K562 (cell line): Measurements from ENCODE around the gene BAIAP2. TPM values are rescaled to one million over a fixed set of nuclear protein-coding genes. Genes with fewer than 3 reads are reported as not detected.
A peak's percentile ranks its signal among the peaks of the same experiment; 100 is the strongest.

Source experiments
- CREBBP ChIP-seq: IDR thresholded peaks from one replicate; pipeline ENCODE4 v1.6.1; 2012; ENCODE audit warnings: low read depth, mild to moderate bottlenecking, control low read depth, inconsistent platforms, low read length
- DPF2 ChIP-seq: fragments of 450-650 bp; IDR thresholded peaks from 2 replicates; pipeline ENCODE4 v1.6.1; 2016
- FOXA3 ChIP-seq, 2 experiments: fragments of 450-650 bp in 1 of 2; sonication (generic) in 1 of 2; formaldehyde crosslinking; IDR thresholded peaks in 1 of 2; conservative IDR thresholded peaks in 1 of 2; 2 replicates each; pipeline versions ENCODE4 v1.4.0 to v1.8.0; 2020 to 2022; ENCODE audit warnings: mild to moderate bottlenecking in 2 of 2, missing genetic modification reagents in 1 of 2
- MAFG ChIP-seq: fragments of 450-650 bp; conservative IDR thresholded peaks from 2 replicates; pipeline ENCODE4 v1.6.1; 2016; ENCODE audit warnings: missing genetic modification characterization, missing compliant biosample characterization
- MEF2D ChIP-seq: conservative IDR thresholded peaks from 2 replicates; pipeline ENCODE4 v1.6.1; 2016; ENCODE audit warnings: low read depth, missing genetic modification characterization, missing compliant biosample characterization
- PBX2 ChIP-seq, 2 experiments: IDR thresholded peaks in 1 of 2; conservative IDR thresholded peaks in 1 of 2; 2 replicates each; pipeline ENCODE4 v1.6.1; 2016; ENCODE audit warnings: low read depth in 2 of 2, mild to moderate bottlenecking in 1 of 2, missing compliant biosample characterization in 1 of 2, missing genetic modification characterization in 1 of 2, moderate library complexity in 1 of 2
- RBFOX2 ChIP-seq: fragments of 200-400 bp; formaldehyde crosslinking; IDR thresholded peaks from 2 replicates; pipeline ENCODE4 v1.6.1; 2017; ENCODE audit warnings: low read depth, mild to moderate bottlenecking, low read length, moderate library complexity
- TAF9B ChIP-seq: fragments of 450-650 bp; IDR thresholded peaks from 2 replicates; pipeline ENCODE4 v1.6.1; 2018; ENCODE audit warnings: mild to moderate bottlenecking; ENCODE audit not compliant: partially characterized antibody
- ZBTB2 ChIP-seq: fragments of 450-650 bp; IDR thresholded peaks from 2 replicates; pipeline ENCODE4 v1.6.1; 2016; ENCODE audit warnings: antibody characterized with exemption
- polyA plus RNA-seq, 8 experiments: library from polyadenylated mRNA; depleted of rRNA in 4 of 8; stranded (reverse) in 5 of 8; unstranded in 3 of 8; fragments of >200 nt; fragmentation: Nextera tagmentation in 2 of 8; fragmentation: Illumina TruSeq in 1 of 8; extraction: Ambion mirVana in 2 of 8; extraction: Trizol in 1 of 8; gene quantifications; 2 replicates each; pipeline versions ENCODE4 v1.2.1 to v1.2.3, GENCODE V29; 2011 to 2014; ENCODE audit warnings: inconsistent platforms in 1 of 8, missing spikeins in 1 of 8
- total RNA-seq, 7 experiments: library from RNA; depleted of rRNA in 6 of 7; stranded (reverse); fragments of >200 nt in 6 of 7; fragmentation: Illumina TruSeq in 2 of 7; extraction: Trizol in 2 of 7; gene quantifications; 2 replicates each; pipeline versions ENCODE4 v1.2.1 to v1.2.3, GENCODE V29; 2011 to 2021; ENCODE audit warnings: low replicate concordance in 1 of 7
- TF ChIP-seq, protein P1 (sequence below): fragments of 450-650 bp; conservative IDR thresholded peaks from 2 replicates; pipeline ENCODE4 v1.6.1; 2016; ENCODE audit warnings: missing genetic modification characterization, low read depth, mild to moderate bottlenecking, control low read depth, missing compliant biosample characterization
- TF ChIP-seq, protein P2 (sequence below), 2 experiments: IDR thresholded peaks; 2 replicates each; pipeline ENCODE4 v1.6.1; 2011; ENCODE audit warnings: borderline replicate concordance in 1 of 2, control low read depth in 1 of 2, low read depth in 1 of 2, low read length in 1 of 2, mild to moderate bottlenecking in 1 of 2, mixed read lengths in 1 of 2, moderate library complexity in 1 of 2; ENCODE audit not compliant: insufficient read depth in 1 of 2, insufficient read length in 1 of 2, poor library complexity in 1 of 2, severe bottlenecking in 1 of 2; ENCODE audit errors: extremely low read depth in 1 of 2
- TF ChIP-seq, protein P3 (sequence below): sonication (generic); formaldehyde crosslinking; IDR thresholded peaks from 2 replicates; pipeline ENCODE4 v1.4.0; 2020; ENCODE audit warnings: mild to moderate bottlenecking, missing genetic modification reagents
- TF ChIP-seq, protein P4 (sequence below): fragments of 450-650 bp; IDR thresholded peaks from 2 replicates; pipeline ENCODE4 v1.6.1; 2018; ENCODE audit warnings: mild to moderate bottlenecking, low read depth; ENCODE audit not compliant: partially characterized antibody

Gene BAIAP2
- total and polyA plus RNA-seq, 9 of the 15 experiments (the other 6 are each of a cell fraction or from before 2014, with no cell fraction given), result 2.3 to 51.6 (median 18.4) TPM

DNA sequence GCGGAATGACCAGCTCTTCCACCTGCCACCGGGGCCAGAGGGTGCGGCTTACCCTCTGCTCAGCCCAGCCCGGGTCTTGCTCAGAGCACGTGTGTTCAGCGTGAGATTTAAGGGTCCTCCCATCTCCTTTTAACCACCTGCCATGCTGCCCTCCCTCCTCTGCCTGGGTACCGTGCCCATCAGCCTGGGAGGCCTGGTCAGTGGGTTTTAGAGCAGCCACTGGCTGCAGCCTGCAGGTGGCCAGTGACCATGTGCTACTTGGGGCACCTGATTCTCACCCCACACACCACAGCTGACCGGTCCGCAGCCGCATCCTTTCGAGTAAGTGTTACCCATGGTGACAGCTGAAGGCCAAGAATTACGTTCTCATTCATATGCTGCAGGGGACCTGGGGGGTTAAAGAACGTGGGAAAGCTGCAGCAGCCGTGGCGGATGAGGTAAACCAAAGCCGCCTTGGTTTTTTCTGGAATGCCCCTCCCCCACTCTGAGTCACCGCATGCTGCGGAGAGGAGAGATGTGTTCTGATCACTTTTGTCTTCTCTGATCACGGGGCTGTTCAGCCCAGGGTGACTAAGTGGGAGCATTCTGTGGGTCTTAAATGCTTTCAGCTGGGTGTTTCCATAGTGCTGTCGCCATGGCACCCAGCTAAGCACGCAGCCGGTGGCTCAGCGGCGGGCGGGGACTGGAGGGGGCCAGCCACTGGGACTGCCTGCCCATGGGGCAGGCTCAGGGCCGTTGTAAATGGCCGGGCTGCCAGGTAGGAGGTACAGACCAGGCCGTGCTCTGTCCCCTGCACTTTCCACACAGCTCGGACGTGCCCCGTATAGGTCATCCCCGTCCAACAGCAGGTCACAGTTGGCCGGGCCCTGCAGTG is 59.8 kb downstream of the BAIAP2 start (continued):
- TF ChIP-seq MEF2D (tag) (0 out of 2 replicates have a peak, but pooled peaks have one; percentile 51), TAF9B (peak; percentile 93), RBFOX2 (peak; percentile 45; the same call in 1 of the 2 replicates), ZBTB2 (peak; percentile 61; the same call in 1 of the 2 replicates), CREBBP (no peak), PBX2 (CRISPR knock-in tag; IDR thresholded peaks at IDR 0.05; ENCODE audit: low read depth) (no peak), PBX2 (tag; conservative IDR thresholded peaks at IDR 0.05; ENCODE audit: low read depth) (0 out of 2 replicates have a peak, but pooled peaks have one; percentile 26), DPF2 (peak; percentile 92), FOXA3 (CRISPR knock-in tag; conservative IDR thresholded peaks at IDR 0.05 in 1 of 2, IDR thresholded peaks at IDR 0.05 in 1 of 2) (no peak), MAFG (no peak)
- TF ChIP-seq, protein P1, sequence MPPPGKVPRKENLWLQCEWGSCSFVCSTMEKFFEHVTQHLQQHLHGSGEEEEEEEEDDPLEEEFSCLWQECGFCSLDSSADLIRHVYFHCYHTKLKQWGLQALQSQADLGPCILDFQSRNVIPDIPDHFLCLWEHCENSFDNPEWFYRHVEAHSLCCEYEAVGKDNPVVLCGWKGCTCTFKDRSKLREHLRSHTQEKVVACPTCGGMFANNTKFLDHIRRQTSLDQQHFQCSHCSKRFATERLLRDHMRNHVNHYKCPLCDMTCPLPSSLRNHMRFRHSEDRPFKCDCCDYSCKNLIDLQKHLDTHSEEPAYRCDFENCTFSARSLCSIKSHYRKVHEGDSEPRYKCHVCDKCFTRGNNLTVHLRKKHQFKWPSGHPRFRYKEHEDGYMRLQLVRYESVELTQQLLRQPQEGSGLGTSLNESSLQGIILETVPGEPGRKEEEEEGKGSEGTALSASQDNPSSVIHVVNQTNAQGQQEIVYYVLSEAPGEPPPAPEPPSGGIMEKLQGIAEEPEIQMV, result no peak
- TF ChIP-seq, protein P2, sequence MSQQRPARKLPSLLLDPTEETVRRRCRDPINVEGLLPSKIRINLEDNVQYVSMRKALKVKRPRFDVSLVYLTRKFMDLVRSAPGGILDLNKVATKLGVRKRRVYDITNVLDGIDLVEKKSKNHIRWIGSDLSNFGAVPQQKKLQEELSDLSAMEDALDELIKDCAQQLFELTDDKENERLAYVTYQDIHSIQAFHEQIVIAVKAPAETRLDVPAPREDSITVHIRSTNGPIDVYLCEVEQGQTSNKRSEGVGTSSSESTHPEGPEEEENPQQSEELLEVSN (IDR thresholded peaks at IDR 0.05; ENCODE audit: borderline replicate concordance in 1 of 2, extremely low read depth in 1 of 2, insufficient read depth in 1 of 2, insufficient read length in 1 of 2, low read depth in 1 of 2, low read length in 1 of 2, poor library complexity in 1 of 2, severe bottlenecking in 1 of 2), result peak; percentile 13 to 58
- TF ChIP-seq, protein P3, sequence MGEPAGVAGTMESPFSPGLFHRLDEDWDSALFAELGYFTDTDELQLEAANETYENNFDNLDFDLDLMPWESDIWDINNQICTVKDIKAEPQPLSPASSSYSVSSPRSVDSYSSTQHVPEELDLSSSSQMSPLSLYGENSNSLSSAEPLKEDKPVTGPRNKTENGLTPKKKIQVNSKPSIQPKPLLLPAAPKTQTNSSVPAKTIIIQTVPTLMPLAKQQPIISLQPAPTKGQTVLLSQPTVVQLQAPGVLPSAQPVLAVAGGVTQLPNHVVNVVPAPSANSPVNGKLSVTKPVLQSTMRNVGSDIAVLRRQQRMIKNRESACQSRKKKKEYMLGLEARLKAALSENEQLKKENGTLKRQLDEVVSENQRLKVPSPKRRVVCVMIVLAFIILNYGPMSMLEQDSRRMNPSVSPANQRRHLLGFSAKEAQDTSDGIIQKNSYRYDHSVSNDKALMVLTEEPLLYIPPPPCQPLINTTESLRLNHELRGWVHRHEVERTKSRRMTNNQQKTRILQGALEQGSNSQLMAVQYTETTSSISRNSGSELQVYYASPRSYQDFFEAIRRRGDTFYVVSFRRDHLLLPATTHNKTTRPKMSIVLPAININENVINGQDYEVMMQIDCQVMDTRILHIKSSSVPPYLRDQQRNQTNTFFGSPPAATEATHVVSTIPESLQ (CRISPR knock-in tag), result no peak
- TF ChIP-seq, protein P4, sequence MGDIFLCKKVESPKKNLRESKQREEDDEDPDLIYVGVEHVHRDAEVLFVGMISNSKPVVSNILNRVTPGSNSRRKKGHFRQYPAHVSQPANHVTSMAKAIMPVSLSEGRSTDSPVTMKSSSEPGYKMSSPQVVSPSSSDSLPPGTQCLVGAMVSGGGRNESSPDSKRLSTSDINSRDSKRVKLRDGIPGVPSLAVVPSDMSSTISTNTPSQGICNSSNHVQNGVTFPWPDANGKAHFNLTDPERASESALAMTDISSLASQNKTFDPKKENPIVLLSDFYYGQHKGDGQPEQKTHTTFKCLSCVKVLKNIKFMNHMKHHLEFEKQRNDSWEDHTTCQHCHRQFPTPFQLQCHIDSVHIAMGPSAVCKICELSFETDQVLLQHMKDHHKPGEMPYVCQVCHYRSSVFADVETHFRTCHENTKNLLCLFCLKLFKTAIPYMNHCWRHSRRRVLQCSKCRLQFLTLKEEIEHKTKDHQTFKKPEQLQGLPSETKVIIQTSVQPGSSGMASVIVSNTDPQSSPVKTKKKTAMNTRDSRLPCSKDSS, result no peak
